Germinal center (tissue), 1 donor: ENCODE measurements around the gene ESYT3.
A peak's percentile ranks its signal among the peaks of the same experiment; 100 is the strongest.
"Not testable (repeated sequence)": the region's sequence is repeated elsewhere in the genome, so short reads cannot be mapped to it uniquely, and the experiment has no call there.

Experiments used
- DNase-seq: peaks from one replicate; pipeline ENCODE4 v3.0.0; 2012; ENCODE audit warnings: mixed read lengths, low spot score

Gene ESYT3

GRCh38 chr3:138493804-138494606 is 59.6 kb downstream of the ESYT3 start:
- no peak for DNase-seq

- DNase-seq = no peak
Measured at GRCh38 chr3:138494607-138494929, 60.2 kb downstream of the ESYT3 start.

DNA sequence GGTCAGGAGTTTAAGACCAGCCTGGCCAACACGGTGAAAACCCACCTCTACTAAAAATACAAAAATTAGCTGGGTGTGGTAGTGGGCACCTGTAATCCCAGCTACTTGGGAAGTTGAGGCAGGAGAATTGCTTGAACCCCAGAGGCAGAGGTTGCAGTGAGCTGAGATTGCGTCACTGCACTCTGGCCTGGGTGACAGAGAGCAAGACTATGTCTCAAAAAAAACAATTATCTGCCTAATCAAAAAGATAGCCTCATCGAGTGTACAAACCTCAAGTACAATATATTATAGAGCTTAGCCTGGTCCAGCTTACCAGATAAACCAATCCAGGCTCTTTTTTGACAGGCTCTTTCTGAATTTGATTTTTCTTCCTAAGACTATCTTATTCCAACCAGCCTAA is 61.2 kb downstream of the ESYT3 start:
- not testable (repeated sequence) for DNase-seq

GRCh38 chr3:138496436-138496835 is 62.0 kb downstream of the ESYT3 start:
- DNase-seq = no peak

DNA sequence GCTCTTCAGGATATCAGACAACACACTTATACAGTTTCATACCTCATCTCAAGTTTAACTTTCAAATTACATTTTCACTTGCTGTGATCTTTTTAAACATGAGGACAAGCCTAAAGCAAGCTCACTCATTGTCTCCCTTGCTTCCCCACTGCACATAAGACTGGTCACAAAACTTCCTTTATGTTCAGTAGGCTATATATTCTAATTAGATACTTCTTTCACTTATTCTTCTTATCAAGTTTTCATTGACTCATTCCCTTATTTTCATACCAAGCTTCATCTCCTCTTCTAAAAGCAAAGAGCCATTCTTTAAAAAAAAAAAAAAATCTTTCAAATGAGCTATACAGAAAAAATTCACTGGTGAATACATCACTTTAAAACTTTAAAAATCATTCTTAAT is 62.6 kb downstream of the ESYT3 start:
- DNase-seq = no peak

GRCh38 chr3:138497851-138498250 is 63.4 kb downstream of the ESYT3 start:
- DNase-seq = no peak

GRCh38 chr3:138498991-138499390 is 64.6 kb downstream of the ESYT3 start:
- DNase-seq = no peak

DNA sequence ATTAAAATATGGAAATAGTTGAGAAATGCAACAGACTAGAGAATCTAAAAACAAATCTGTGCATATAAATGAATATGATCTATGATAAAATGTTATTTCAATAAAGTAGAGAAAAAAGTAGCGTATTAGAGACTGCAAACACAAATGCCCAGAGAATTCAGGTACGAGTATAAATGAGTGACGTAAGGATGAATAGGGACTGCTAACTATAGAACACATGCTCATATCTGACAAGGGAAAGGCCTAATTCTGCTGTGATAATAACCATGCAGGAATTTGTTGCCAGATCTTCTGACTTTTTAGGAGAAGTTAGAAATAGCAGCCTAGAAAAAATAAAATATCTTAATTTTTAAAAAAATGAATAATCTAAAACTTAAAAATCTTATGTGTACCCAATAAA is 73.1 kb downstream of the ESYT3 start:
- DNase-seq = no peak

DNA sequence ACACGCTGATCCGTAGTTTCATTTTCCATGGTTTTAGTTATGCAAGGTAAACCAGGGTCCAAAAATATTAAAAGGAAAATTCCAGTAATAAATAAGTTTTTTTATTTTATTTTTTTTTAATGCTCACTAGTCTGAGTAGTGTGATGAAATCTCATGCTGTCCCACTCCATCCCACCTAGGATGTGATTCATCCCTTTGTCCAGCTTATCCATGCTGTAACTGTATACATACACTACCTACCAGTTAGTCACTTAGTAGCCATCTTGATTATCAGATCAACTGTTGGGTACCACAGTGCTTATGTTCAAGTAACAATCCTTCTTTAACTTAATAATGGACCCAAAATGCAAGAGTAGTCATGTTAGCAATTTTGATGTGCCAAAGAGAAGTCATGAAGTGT is 75.2 kb downstream of the ESYT3 start:
- DNase-seq = no peak

- peak; percentile 5 for DNase-seq
Measured at GRCh38 chr3:138511945-138512344, 77.5 kb downstream of the ESYT3 start.

GRCh38 chr3:138513090-138513843 is 78.9 kb downstream of the ESYT3 start:
- no peak for DNase-seq

DNA sequence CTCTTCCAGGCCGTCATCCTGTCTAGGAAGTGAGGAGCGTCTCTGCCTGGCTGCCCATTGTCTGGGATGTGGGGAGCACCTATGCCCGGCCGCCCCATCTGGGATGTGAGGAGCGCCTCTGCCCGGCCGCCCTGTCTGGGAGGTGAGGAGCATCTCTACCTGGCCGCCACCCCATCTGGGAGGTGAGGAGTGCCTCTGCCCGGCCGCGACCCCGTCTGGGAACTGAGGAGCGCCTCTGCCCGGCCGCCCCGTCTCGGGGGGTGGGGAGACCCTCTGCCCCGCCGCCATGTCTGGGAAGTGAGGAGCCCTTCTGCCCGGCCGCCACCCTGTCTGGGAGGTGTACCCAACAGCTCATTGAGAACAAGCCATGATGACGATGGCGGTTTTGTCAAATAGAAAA is 87.0 kb downstream of the ESYT3 start:
- not testable (repeated sequence) for DNase-seq
